ENCODE measurements around the gene CDKAL1.

The CDKAL1 gene

DNA sequence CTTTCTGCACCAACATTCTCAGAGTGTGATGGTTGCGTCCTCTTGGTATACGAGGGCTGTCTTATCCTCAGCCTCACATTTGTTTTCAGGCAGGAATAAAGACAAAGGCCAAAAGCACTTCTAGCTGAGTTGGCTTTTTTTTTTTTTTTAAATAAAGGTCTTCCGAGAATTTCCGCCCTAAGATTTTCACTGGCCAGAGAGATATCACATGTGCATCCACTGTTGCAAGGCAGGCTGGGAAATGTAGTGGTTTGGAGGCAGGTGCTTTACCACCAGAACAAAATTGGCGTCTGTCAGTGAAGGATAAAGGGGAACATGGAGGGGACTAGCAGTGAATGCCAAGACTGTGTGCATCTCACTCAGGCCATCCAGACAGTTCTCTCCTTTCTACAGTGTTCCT lies 724.4 kb downstream of the CDKAL1 start:
- TF ChIP-seq ISL1 (CRISPR knock-in tag; IDR thresholded peaks at IDR 0.05) (no peak), RARB (CRISPR knock-in tag; IDR thresholded peaks at IDR 0.05) (no peak), PPARA (CRISPR knock-in tag; IDR thresholded peaks at IDR 0.05; ENCODE audit: borderline replicate concordance) (no peak), BACH2 (CRISPR knock-in tag; IDR thresholded peaks at IDR 0.05; ENCODE audit: borderline replicate concordance) (no peak), SNAI2 (CRISPR knock-in tag; IDR thresholded peaks at IDR 0.05) (no peak), ZNF70 (CRISPR knock-in tag; IDR thresholded peaks at IDR 0.05) (no peak), TOX (CRISPR knock-in tag; IDR thresholded peaks at IDR 0.05; ENCODE audit: borderline replicate concordance) (no peak), ZC3H10 (CRISPR knock-in tag; IDR thresholded peaks at IDR 0.05) (no peak), TCF4 (CRISPR knock-in tag; IDR thresholded peaks at IDR 0.05; ENCODE audit: borderline replicate concordance) (no peak), ZFP3 (CRISPR knock-in tag; IDR thresholded peaks at IDR 0.05) (no peak), ZNF8 (CRISPR knock-in tag; IDR thresholded peaks at IDR 0.05) (no peak), CSDC2 (CRISPR knock-in tag; IDR thresholded peaks at IDR 0.05) (no peak), OSR1 (CRISPR knock-in tag; IDR thresholded peaks at IDR 0.05) (no peak), ZFP30 (CRISPR knock-in tag; IDR thresholded peaks at IDR 0.05) (no peak)
- TF ChIP-seq, protein P1, sequence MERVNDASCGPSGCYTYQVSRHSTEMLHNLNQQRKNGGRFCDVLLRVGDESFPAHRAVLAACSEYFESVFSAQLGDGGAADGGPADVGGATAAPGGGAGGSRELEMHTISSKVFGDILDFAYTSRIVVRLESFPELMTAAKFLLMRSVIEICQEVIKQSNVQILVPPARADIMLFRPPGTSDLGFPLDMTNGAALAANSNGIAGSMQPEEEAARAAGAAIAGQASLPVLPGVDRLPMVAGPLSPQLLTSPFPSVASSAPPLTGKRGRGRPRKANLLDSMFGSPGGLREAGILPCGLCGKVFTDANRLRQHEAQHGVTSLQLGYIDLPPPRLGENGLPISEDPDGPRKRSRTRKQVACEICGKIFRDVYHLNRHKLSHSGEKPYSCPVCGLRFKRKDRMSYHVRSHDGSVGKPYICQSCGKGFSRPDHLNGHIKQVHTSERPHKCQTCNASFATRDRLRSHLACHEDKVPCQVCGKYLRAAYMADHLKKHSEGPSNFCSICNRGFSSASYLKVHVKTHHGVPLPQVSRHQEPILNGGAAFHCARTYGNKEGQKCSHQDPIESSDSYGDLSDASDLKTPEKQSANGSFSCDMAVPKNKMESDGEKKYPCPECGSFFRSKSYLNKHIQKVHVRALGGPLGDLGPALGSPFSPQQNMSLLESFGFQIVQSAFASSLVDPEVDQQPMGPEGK (CRISPR knock-in tag; IDR thresholded peaks at IDR 0.05; ENCODE audit: borderline replicate concordance): no peak
- TF ChIP-seq, protein P2, sequence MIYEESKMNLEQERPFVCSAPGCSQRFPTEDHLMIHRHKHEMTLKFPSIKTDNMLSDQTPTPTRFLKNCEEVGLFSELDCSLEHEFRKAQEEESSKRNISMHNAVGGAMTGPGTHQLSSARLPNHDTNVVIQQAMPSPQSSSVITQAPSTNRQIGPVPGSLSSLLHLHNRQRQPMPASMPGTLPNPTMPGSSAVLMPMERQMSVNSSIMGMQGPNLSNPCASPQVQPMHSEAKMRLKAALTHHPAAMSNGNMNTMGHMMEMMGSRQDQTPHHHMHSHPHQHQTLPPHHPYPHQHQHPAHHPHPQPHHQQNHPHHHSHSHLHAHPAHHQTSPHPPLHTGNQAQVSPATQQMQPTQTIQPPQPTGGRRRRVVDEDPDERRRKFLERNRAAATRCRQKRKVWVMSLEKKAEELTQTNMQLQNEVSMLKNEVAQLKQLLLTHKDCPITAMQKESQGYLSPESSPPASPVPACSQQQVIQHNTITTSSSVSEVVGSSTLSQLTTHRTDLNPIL (CRISPR knock-in tag; IDR thresholded peaks at IDR 0.05; ENCODE audit: low read depth): no peak
- TF ChIP-seq, protein P3, sequence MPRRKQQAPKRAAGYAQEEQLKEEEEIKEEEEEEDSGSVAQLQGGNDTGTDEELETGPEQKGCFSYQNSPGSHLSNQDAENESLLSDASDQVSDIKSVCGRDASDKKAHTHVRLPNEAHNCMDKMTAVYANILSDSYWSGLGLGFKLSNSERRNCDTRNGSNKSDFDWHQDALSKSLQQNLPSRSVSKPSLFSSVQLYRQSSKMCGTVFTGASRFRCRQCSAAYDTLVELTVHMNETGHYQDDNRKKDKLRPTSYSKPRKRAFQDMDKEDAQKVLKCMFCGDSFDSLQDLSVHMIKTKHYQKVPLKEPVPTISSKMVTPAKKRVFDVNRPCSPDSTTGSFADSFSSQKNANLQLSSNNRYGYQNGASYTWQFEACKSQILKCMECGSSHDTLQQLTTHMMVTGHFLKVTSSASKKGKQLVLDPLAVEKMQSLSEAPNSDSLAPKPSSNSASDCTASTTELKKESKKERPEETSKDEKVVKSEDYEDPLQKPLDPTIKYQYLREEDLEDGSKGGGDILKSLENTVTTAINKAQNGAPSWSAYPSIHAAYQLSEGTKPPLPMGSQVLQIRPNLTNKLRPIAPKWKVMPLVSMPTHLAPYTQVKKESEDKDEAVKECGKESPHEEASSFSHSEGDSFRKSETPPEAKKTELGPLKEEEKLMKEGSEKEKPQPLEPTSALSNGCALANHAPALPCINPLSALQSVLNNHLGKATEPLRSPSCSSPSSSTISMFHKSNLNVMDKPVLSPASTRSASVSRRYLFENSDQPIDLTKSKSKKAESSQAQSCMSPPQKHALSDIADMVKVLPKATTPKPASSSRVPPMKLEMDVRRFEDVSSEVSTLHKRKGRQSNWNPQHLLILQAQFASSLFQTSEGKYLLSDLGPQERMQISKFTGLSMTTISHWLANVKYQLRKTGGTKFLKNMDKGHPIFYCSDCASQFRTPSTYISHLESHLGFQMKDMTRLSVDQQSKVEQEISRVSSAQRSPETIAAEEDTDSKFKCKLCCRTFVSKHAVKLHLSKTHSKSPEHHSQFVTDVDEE (CRISPR knock-in tag; IDR thresholded peaks at IDR 0.05): no peak
- ATAC-seq: no peak

DNA sequence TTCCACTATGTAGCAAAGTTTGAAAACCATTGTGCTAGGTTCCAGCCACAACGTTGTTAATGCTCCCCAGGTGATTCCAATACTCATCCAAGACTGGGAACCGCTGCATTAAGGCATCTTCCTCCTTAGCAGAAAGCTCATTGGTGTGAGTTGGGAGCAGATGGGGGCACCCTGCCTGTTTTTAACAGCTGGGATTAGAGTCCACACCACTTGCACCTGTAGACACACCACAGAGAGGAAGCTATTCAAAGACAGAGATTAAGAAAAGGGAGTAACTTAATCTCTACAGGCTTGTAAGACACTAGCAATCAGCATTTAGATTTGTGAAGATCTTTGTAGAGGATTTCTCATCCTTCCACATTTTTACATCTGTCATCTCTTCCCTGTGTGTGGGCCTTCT lies 725.4 kb downstream of the CDKAL1 start:
- no peak for TF ChIP-seq ZFP3 (CRISPR knock-in tag; IDR thresholded peaks at IDR 0.05)
- TF ChIP-seq, protein P3 (CRISPR knock-in tag; IDR thresholded peaks at IDR 0.05): no peak
- no peak for TF ChIP-seq CSDC2 (CRISPR knock-in tag; IDR thresholded peaks at IDR 0.05)
- no peak for TF ChIP-seq SNAI2 (CRISPR knock-in tag; IDR thresholded peaks at IDR 0.05)
- TF ChIP-seq, protein P4, sequence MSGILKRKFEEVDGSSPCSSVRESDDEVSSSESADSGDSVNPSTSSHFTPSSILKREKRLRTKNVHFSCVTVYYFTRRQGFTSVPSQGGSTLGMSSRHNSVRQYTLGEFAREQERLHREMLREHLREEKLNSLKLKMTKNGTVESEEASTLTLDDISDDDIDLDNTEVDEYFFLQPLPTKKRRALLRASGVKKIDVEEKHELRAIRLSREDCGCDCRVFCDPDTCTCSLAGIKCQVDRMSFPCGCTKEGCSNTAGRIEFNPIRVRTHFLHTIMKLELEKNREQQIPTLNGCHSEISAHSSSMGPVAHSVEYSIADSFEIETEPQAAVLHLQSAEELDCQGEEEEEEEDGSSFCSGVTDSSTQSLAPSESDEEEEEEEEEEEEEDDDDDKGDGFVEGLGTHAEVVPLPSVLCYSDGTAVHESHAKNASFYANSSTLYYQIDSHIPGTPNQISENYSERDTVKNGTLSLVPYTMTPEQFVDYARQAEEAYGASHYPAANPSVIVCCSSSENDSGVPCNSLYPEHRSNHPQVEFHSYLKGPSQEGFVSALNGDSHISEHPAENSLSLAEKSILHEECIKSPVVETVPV (CRISPR knock-in tag; IDR thresholded peaks at IDR 0.05): no peak
- TF ChIP-seq ISL1 (CRISPR knock-in tag; IDR thresholded peaks at IDR 0.05): no peak
- no peak for TF ChIP-seq ZNF70 (CRISPR knock-in tag; IDR thresholded peaks at IDR 0.05)
- TF ChIP-seq ESRRG (CRISPR knock-in tag; IDR thresholded peaks at IDR 0.05): no peak
- TF ChIP-seq, protein P1 (CRISPR knock-in tag; IDR thresholded peaks at IDR 0.05; ENCODE audit: borderline replicate concordance): no peak
- TF ChIP-seq OSR1 (CRISPR knock-in tag; IDR thresholded peaks at IDR 0.05): no peak
- no peak for TF ChIP-seq PPARA (CRISPR knock-in tag; IDR thresholded peaks at IDR 0.05; ENCODE audit: borderline replicate concordance)
- no peak for TF ChIP-seq GLIS3 (CRISPR knock-in tag; IDR thresholded peaks at IDR 0.05)
- TF ChIP-seq, protein P2 (CRISPR knock-in tag; IDR thresholded peaks at IDR 0.05; ENCODE audit: low read depth): no peak
- TF ChIP-seq TOX (CRISPR knock-in tag; IDR thresholded peaks at IDR 0.05; ENCODE audit: borderline replicate concordance): no peak
- TF ChIP-seq ARNTL (CRISPR knock-in tag; IDR thresholded peaks at IDR 0.05; ENCODE audit: borderline replicate concordance, low read depth): no peak
- TF ChIP-seq ZNF8 (CRISPR knock-in tag; IDR thresholded peaks at IDR 0.05): no peak
- TF ChIP-seq ZC3H10 (CRISPR knock-in tag; IDR thresholded peaks at IDR 0.05): no peak
- no peak for TF ChIP-seq RARB (CRISPR knock-in tag; IDR thresholded peaks at IDR 0.05)
- TF ChIP-seq ZNF565 (CRISPR knock-in tag; conservative IDR thresholded peaks at IDR 0.05; ENCODE audit: low read depth): no peak
- no peak for TF ChIP-seq TCF4 (CRISPR knock-in tag; IDR thresholded peaks at IDR 0.05; ENCODE audit: borderline replicate concordance)
- no peak for ATAC-seq

Measured in SK-N-SH treated with all-trans-retinoic acid at 6 μM for 48 hours (cell line).